GM12878 (cell line): ENCODE data around the gene ADAMTS16. TPM values are rescaled to one million over a fixed set of nuclear protein-coding genes. Genes with fewer than 3 reads are reported as not detected.

Experiments
- BCLAF1 ChIP-seq: fragments of 450-650 bp; IDR thresholded peaks from 2 replicates; pipeline ENCODE4 v1.6.1; 2017; ENCODE audit warnings: antibody characterized with exemption, mild to moderate bottlenecking, moderate library complexity
- MEF2A ChIP-seq: IDR thresholded peaks from 2 replicates; pipeline ENCODE4 v1.6.1; 2011; ENCODE audit warnings: low read depth, mild to moderate bottlenecking, low read length, moderate library complexity; ENCODE audit not compliant: insufficient read depth
- PKNOX1 ChIP-seq: fragments of 450-650 bp; IDR thresholded peaks from 2 replicates; pipeline ENCODE4 v1.6.1; 2016; ENCODE audit warnings: mild to moderate bottlenecking
- TCF7 ChIP-seq: IDR thresholded peaks from 2 replicates; pipeline ENCODE4 v1.6.1; 2014; ENCODE audit warnings: antibody characterized with exemption, borderline replicate concordance
- ZBTB11 ChIP-seq: fragments of 450-650 bp; formaldehyde crosslinking; IDR thresholded peaks from 2 replicates; pipeline ENCODE4 v1.5.0; 2022; ENCODE audit warnings: mild to moderate bottlenecking, missing genetic modification characterization
- ZNF622 ChIP-seq: fragments of 450-650 bp; IDR thresholded peaks from 2 replicates; pipeline ENCODE4 v1.6.1; 2017; ENCODE audit warnings: mild to moderate bottlenecking, inconsistent platforms
- polyA plus RNA-seq, 11 experiments: library from polyadenylated mRNA; depleted of rRNA in 4 of 11; unstranded in 6 of 11; stranded (reverse) in 5 of 11; fragments of >200 nt; fragmentation: Nextera tagmentation in 4 of 11; fragmentation: Illumina TruSeq in 1 of 11; extraction: Ambion mirVana in 4 of 11; extraction: Trizol in 1 of 11; gene quantifications; 1 replicate in 1 of 11; 2 replicates in 10 of 11; pipeline versions ENCODE4 v1.2.1 to v1.2.3, GENCODE V29; 2011 to 2016; ENCODE audit warnings: inconsistent platforms in 2 of 11, missing spikeins in 2 of 11, low read depth in 1 of 11
- total RNA-seq, 4 experiments: library from RNA; depleted of rRNA in 3 of 4; stranded (reverse); fragments of >200 nt in 3 of 4; fragmentation: Illumina TruSeq in 1 of 4; extraction: Trizol in 1 of 4; gene quantifications; 2 replicates each; pipeline versions ENCODE4 v1.2.1 to v1.2.3, GENCODE V29; 2013 to 2021
- TF ChIP-seq, protein P1 (sequence below): fragments of 450-650 bp; IDR thresholded peaks from 2 replicates; pipeline ENCODE4 v1.6.1; 2016; ENCODE audit warnings: mild to moderate bottlenecking
- TF ChIP-seq, protein P2 (sequence below): IDR thresholded peaks from 2 replicates; pipeline ENCODE4 v1.6.1; 2011; ENCODE audit warnings: mild to moderate bottlenecking, low read depth, low read length, moderate library complexity; ENCODE audit not compliant: insufficient replicate concordance

The ADAMTS16 gene
- total and polyA plus RNA-seq, 10 of the 15 experiments (the other 5 are each of a cell fraction or from before 2014, with no cell fraction given) = 0.04 TPM; not detected in 9

GRCh38 chr5:5092149-5092548 is 48.0 kb upstream of the ADAMTS16 start (continued):
- TF ChIP-seq, protein P1, sequence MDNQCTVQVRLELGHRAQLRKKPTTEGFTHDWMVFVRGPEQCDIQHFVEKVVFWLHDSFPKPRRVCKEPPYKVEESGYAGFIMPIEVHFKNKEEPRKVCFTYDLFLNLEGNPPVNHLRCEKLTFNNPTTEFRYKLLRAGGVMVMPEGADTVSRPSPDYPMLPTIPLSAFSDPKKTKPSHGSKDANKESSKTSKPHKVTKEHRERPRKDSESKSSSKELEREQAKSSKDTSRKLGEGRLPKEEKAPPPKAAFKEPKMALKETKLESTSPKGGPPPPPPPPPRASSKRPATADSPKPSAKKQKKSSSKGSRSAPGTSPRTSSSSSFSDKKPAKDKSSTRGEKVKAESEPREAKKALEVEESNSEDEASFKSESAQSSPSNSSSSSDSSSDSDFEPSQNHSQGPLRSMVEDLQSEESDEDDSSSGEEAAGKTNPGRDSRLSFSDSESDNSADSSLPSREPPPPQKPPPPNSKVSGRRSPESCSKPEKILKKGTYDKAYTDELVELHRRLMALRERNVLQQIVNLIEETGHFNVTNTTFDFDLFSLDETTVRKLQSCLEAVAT = no peak
- no peak for TF ChIP-seq BCLAF1
- no peak for TF ChIP-seq TCF7
- TF ChIP-seq, protein P2, sequence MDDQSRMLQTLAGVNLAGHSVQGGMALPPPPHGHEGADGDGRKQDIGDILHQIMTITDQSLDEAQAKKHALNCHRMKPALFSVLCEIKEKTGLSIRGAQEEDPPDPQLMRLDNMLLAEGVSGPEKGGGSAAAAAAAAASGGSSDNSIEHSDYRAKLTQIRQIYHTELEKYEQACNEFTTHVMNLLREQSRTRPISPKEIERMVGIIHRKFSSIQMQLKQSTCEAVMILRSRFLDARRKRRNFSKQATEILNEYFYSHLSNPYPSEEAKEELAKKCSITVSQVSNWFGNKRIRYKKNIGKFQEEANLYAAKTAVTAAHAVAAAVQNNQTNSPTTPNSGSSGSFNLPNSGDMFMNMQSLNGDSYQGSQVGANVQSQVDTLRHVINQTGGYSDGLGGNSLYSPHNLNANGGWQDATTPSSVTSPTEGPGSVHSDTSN = no peak
- TF ChIP-seq PKNOX1 = no peak
- no peak for TF ChIP-seq ZNF622
- TF ChIP-seq ZBTB11 = no peak
- TF ChIP-seq MEF2A = no peak
